B cell (primary cell): ENCODE measurements around the gene KLK14. TPM values are rescaled to one million over a fixed set of nuclear protein-coding genes. Genes with fewer than 3 reads are reported as not detected.

Experiments used
- ATAC-seq: fragments of 200-7000 bp; cut with Tn5 transposase; one replicate; pipeline ENCODE4 v1.10.0; 2021; ENCODE audit warnings: low read depth, mild to moderate bottlenecking, moderate number of reproducible peaks, moderate library complexity
- CTCF ChIA-PET: fragments of 350-600 bp; sonication (Branson Sonifier 250); formaldehyde crosslinking; loops from one replicate; lab custom pipeline; 2021; ENCODE audit warnings: antibody characterized with exemption, inconsistent platforms; lab: Charles Lee
- POLR2A ChIA-PET: fragments of 350-600 bp; sonication (Branson Sonifier 250); formaldehyde crosslinking; loops from one replicate; lab custom pipeline; 2021; ENCODE audit warnings: antibody characterized with exemption; lab: Charles Lee
- DNase-seq: peaks from one replicate; pipeline ENCODE4 v3.0.0; 2013
- H2AFZ ChIP-seq: 2 replicates; pipeline ENCODE4 v1.6.1; 2012; ENCODE audit warnings: mild to moderate bottlenecking, low read depth, low read length; ENCODE audit not compliant: insufficient read depth, poor library complexity, severe bottlenecking
- H3K27ac ChIP-seq, 2 donors: 1 replicate in 1 of 2; 2 replicates in 1 of 2; pipeline ENCODE4 v1.5.1; 2012 to 2013; ENCODE audit warnings: low read length in 2 of 2, mild to moderate bottlenecking in 2 of 2, moderate library complexity in 1 of 2
- H3K27me3 ChIP-seq, 4 experiments: fragments of 200-600 bp in 1 of 4; sonication (generic) in 1 of 4; replicated peaks in 1 of 4; 1 replicate in 2 of 4; 2 replicates in 2 of 4; pipeline versions ENCODE4 v1.6.1 to v1.7.0; 2013 to 2016; ENCODE audit warnings: low read length in 3 of 4, mild to moderate bottlenecking in 2 of 4, mixed read lengths in 1 of 4, moderate library complexity in 1 of 4; ENCODE audit not compliant: insufficient read depth in 4 of 4, control insufficient read depth in 3 of 4; ENCODE audit errors: control extremely low read depth in 1 of 4
- H3K36me3 ChIP-seq, 2 experiments: replicated peaks in 1 of 2; 1 replicate in 1 of 2; 2 replicates in 1 of 2; pipeline versions ENCODE4 v1.6.1 to v1.7.1; 2013; ENCODE audit warnings: low read length in 1 of 2; ENCODE audit not compliant: insufficient read depth in 2 of 2, control insufficient read depth in 1 of 2; ENCODE audit errors: control extremely low read depth in 1 of 2, extremely low read depth in 1 of 2
- H3K4me1 ChIP-seq, 2 donors: fragments of 200-600 bp in 1 of 2; sonication (generic) in 1 of 2; 1 replicate in 1 of 2; 2 replicates in 1 of 2; pipeline versions ENCODE4 v1.5.1 to v1.6.1; 2013 to 2017; ENCODE audit warnings: low read length in 2 of 2; ENCODE audit not compliant: control insufficient read depth in 2 of 2, insufficient read depth in 2 of 2
- H3K4me2 ChIP-seq: replicated peaks from 2 replicates; pipeline ENCODE3; 2012; ENCODE audit warnings: mild to moderate bottlenecking, low read depth, low read length; ENCODE audit not compliant: poor library complexity, severe bottlenecking
- H3K4me3 ChIP-seq, 5 experiments: fragments of 200-600 bp in 1 of 5; sonication (generic) in 1 of 5; 1 replicate in 3 of 5; 2 replicates in 2 of 5; pipeline versions ENCODE4 v1.5.1 to v1.7.0; 2011 to 2016; ENCODE audit warnings: low read length in 4 of 5, mild to moderate bottlenecking in 4 of 5, low read depth in 2 of 5, control low read depth in 1 of 5, moderate library complexity in 1 of 5; ENCODE audit not compliant: insufficient read depth in 1 of 5; ENCODE audit errors: control extremely low read depth in 1 of 5, extremely low read depth in 1 of 5
- H3K79me2 ChIP-seq: fragments of 200-600 bp; sonication (generic); one replicate; pipeline ENCODE4 v1.6.0; 2016; ENCODE audit warnings: low read length; ENCODE audit not compliant: control insufficient read depth, insufficient read depth
- H3K9ac ChIP-seq: fragments of 200-600 bp; sonication (generic); 2 replicates; pipeline ENCODE4 v1.6.1; 2017; ENCODE audit warnings: mild to moderate bottlenecking, low read length, moderate library complexity
- H3K9me3 ChIP-seq, 3 donors: one replicate each; pipeline versions ENCODE4 v1.6.1 to v1.7.1; 2013; ENCODE audit warnings: low read length in 2 of 3; ENCODE audit not compliant: control insufficient read depth in 2 of 3, insufficient read depth in 1 of 3; ENCODE audit errors: control extremely low read depth in 1 of 3
- H4K20me1 ChIP-seq: 2 replicates; pipeline ENCODE4 v1.6.0; 2012; ENCODE audit warnings: mild to moderate bottlenecking, low read length; ENCODE audit not compliant: insufficient read depth, control insufficient read depth, poor library complexity, severe bottlenecking
- H3K27ac Mint-ChIP-seq: one replicate; pipeline ENCODE4 v1.8.0; 2021; ENCODE audit warnings: mixed read lengths
- H3K27me3 Mint-ChIP-seq: one replicate; pipeline ENCODE4 v1.8.0; 2021; ENCODE audit warnings: mixed read lengths
- H3K4me1 Mint-ChIP-seq: one replicate; pipeline ENCODE4 v1.8.0; 2021; ENCODE audit warnings: mixed read lengths
- H3K4me3 Mint-ChIP-seq: one replicate; pipeline ENCODE4 v1.8.0; 2021; ENCODE audit warnings: mixed read lengths
- H3K9me3 Mint-ChIP-seq: one replicate; pipeline ENCODE4 v1.8.0; 2022; ENCODE audit warnings: mixed read lengths; ENCODE audit not compliant: insufficient read depth
- CTCF ChIP-seq: fragments of 200-600 bp; IDR thresholded peaks from one replicate; pipeline ENCODE4 v1.8.0; 2022; ENCODE audit warnings: antibody characterized with exemption, mild to moderate bottlenecking
- EZH2 ChIP-seq: IDR thresholded peaks from 2 replicates; pipeline ENCODE4 v1.6.1; 2012; ENCODE audit warnings: borderline replicate concordance, low read depth, mild to moderate bottlenecking, moderate library complexity, low read length; ENCODE audit not compliant: insufficient read depth, poor library complexity, severe bottlenecking
- WGBS: methylation state at CpG from one replicate; pipeline ENCODE4 v1.1.5; 2013; ENCODE audit warnings: missing lambda C conversion rate; ENCODE audit not compliant: insufficient coverage; 5-methylcytosine and 5-hydroxymethylcytosine counted together
- intact Hi-C: fragments of 100-400 bp; cut with micrococcal nuclease; formaldehyde crosslinking; loops from one replicate; pipeline ENCODE4 v1.10.0; 2022
- polyA plus RNA-seq: library from polyadenylated mRNA; depleted of rRNA; stranded (reverse); fragments of >200 nt; gene quantifications from 2 replicates; pipeline ENCODE4 v1.2.3, GENCODE V29; 2012
- total RNA-seq, 2 donors: library from RNA; stranded (reverse); fragments of 120-200 nt in 1 of 2; gene quantifications; 1 replicate in 1 of 2; 2 replicates in 1 of 2; pipeline versions ENCODE4 v1.2.3 to v1.2.4, GENCODE V29; 2013 to 2022

The KLK14 gene
- total and polyA plus RNA-seq, 2 donors (not counting 1 experiment from before 2014, with no cell fraction given) = 0.49 to 0.59 TPM

DNA sequence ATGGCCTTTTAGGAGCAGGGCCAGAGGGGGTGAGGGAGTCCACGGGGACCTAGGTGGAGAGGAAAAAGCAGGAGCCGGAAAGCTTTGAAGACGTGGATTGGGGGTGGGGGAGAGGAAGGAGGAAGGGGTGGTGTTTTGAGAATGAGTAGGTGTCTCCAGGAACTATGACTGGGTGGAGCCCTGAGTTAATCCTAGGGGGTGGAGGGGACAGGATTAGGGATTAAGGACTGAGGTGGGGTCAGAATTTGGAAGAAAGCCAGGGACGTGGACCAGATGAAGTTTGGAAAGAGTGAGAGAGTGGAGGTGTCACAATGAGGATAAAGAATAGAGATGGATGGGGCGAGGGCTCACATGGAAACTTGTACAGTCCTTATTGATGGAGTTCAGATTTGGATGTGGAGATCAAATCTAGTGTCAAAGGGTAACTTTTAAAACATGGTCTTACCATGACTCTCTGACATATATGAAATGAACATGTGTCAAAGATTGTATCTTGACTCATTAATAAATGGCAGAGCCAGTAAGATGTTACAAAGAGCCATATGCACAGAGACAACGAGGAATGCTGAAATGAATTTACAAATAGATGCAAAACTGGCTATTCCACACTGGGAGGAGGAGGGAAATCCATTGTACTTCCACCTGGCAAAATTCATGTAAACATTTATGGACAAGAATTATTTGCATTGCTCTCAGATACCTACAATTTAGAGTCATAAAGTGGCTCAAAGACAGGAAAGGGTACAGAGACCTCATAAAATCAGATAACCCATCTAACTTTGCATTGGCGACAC lies 16.1 kb downstream of the KLK14 start:
- WGBS = 76% methylated on average over 7 of the region's 7 CpGs
- Histone ChIP-seq H3K4me1 (peaks cover 2 to 4% of the 10 kb centered on the region in 2 donors), H3K36me3 (no peaks in the 10 kb centered on the region), H2AFZ (no peak overlapping the region), H3K79me2 (no peaks in the 10 kb centered on the region), H3K9ac (no peak overlapping the region), H3K27me3 (peaks cover 0 to 44% (median 15%) of the 10 kb centered on the region in 4 experiments), H4K20me1 (no peaks in the 10 kb centered on the region), H3K4me3 (no peak overlapping the region), H3K27ac (no peak overlapping the region), H3K4me2 (no peak overlapping the region), H3K9me3 (peaks cover 0 to 8% (median 0%) of the 10 kb centered on the region in 3 donors)
- Mint-ChIP-seq H3K9me3 (no peaks in the 10 kb centered on the region), H3K27ac (no peak overlapping the region), H3K27me3 (peaks cover 46% of the 10 kb centered on the region), H3K4me1 (peaks cover 3% of the 10 kb centered on the region), H3K4me3 (no peak overlapping the region)
- CTCF ChIA-PET = no interaction called here
- no peak for TF ChIP-seq CTCF
- no peak for TF ChIP-seq EZH2
- DNase-seq = no peak
- POLR2A ChIA-PET = no interaction called here
- intact Hi-C loops = loop anchor here (10.0 kb wide), 1 partner anchor 88 kb away; no protein-coding TSS in a partner anchor
- ATAC-seq = no peak

DNA sequence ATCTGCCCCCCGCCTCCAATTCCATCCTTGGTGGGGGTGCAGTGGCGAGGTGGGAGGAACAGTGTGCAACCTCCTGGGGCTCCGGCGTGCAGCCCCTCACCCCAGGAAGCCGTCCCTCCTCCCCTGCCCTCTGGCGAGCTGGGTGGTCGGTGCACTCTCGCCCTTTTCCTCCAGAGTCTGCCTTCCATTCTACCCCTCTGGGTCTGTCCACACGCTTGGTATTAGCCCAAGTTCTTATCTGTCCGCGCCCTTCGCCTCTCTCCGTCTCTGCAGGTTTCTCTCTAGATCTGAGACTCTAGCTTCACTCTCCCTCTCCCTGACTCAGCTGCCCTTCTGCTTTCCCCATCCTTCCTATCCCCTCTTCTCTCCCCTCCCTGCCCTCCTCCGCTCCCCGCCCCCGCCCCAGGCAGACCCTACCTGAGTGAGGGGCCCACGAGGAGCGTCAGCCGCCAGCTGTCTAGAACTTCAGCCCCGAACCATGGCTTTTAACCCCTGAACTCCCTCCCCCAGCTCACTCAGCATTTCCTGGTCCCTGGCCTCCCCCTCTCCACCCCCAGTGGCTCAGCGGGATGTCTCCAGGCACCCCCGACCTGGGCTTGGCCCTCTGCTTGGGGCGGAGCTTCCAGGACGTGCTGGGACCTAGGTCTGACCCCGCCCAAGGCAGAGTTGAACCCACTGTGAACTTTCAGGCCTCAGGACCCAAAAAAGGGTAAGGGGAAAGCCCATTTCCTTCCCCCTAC lies 17.3 kb downstream of the KLK14 start:
- no peak overlapping the region for H3K4me3 ChIP-seq
- 19% methylated on average over 22 of the region's 25 CpGs for WGBS
- no peak overlapping the region for H2AFZ ChIP-seq
- ATAC-seq = no peak
- H3K9me3 Mint-ChIP-seq = peaks cover 3% of the 10 kb centered on the region
- H3K27ac ChIP-seq = no peak overlapping the region
- no peaks in the 10 kb centered on the region for H3K79me2 ChIP-seq
- H3K9me3 ChIP-seq = peaks cover 0 to 8% (median 0%) of the 10 kb centered on the region in 3 donors
- peaks cover 3% of the 10 kb centered on the region for H3K4me1 Mint-ChIP-seq
- no peaks in the 10 kb centered on the region for H4K20me1 ChIP-seq
- H3K9ac ChIP-seq = no peak overlapping the region
- ChIA-PET CTCF (no interaction called here), POLR2A (no interaction called here)
- H3K27me3 ChIP-seq = peaks cover 0 to 45% (median 16%) of the 10 kb centered on the region in 4 experiments
- no peak overlapping the region for H3K4me3 Mint-ChIP-seq
- H3K27me3 Mint-ChIP-seq = peaks cover 55% of the 10 kb centered on the region
- DNase-seq = no peak
- H3K4me1 ChIP-seq = peaks cover 2 to 4% of the 10 kb centered on the region in 2 donors
- no peaks in the 10 kb centered on the region for H3K36me3 ChIP-seq
- no peak for TF ChIP-seq CTCF
- no peak for TF ChIP-seq EZH2
- H3K4me2 ChIP-seq = peak overlapping the region; percentile 11
- H3K27ac Mint-ChIP-seq = no peak overlapping the region
- intact Hi-C loops = loop anchor here (10.0 kb wide), 1 partner anchor 89 kb away; no protein-coding TSS in a partner anchor
